Fibroblast of skin of scalp (primary cell): ENCODE results near the gene G6PD. TPM values are rescaled to one million over a fixed set of nuclear protein-coding genes. Genes with fewer than 3 reads are reported as not detected.
A peak's percentile ranks its signal among the peaks of the same experiment; 100 is the strongest.
"Not testable (repeated sequence)": the region's sequence is repeated elsewhere in the genome, so short reads cannot be mapped to it uniquely, and the experiment has no call there.

Experiments
- DNase-seq: peaks from one replicate; pipeline ENCODE4 v3.0.0-alpha.2; 2013
- polyA plus RNA-seq, 2 experiments: library from polyadenylated mRNA; unstranded; fragments of 120-200 nt; gene quantifications; one replicate each; pipeline ENCODE4 v1.2.1, GENCODE V29; 2013; ENCODE audit not compliant: insufficient read length in 2 of 2

G6PD gene
- polyA plus RNA-seq (2013, experiment 1 of 2; ENCODE audit: insufficient read length), result 158 TPM
- polyA plus RNA-seq (2013, experiment 2 of 2; ENCODE audit: insufficient read length), result 144 TPM

GRCh38 chrX:154546354-154547244, at the start of gene G6PD:
G6PD (minus strand) TSS chrX:154546846; CDS start chrX:154546155, 691 bp downstream.
- peak; percentile 72 for DNase-seq

- peak; percentile 7 for DNase-seq
Measured at GRCh38 chrX:154595559-154596249, 49.1 kb upstream of the G6PD start.

GRCh38 chrX:154594491-154594890, 47.8 kb upstream of the G6PD start:
- DNase-seq, result no peak

- DNase-seq, result no peak
Measured at GRCh38 chrX:154593201-154593600, 46.6 kb upstream of the G6PD start.

- DNase-seq, result no peak
Measured at GRCh38 chrX:154592505-154592904, 45.9 kb upstream of the G6PD start.

GRCh38 chrX:154590415-154590814, 43.8 kb upstream of the G6PD start:
- DNase-seq, result not testable (repeated sequence)

- DNase-seq, result not testable (repeated sequence)
Measured at GRCh38 chrX:154584585-154585183, 38.0 kb upstream of the G6PD start, which contains the start of gene CTAG1A. CTAG1A (plus strand) TSS chrX:154585133; CDS start chrX:154585207, 74 bp downstream.

- not testable (repeated sequence) for DNase-seq
Measured at GRCh38 chrX:154582994-154583393, 36.3 kb upstream of the G6PD start.

- DNase-seq, result not testable (repeated sequence)
Measured at GRCh38 chrX:154575076-154575475, 28.4 kb upstream of the G6PD start.

GRCh38 chrX:154573061-154573460, 26.4 kb upstream of the G6PD start:
- not testable (repeated sequence) for DNase-seq

GRCh38 chrX:154570361-154570760, 23.7 kb upstream of the G6PD start:
- not testable (repeated sequence) for DNase-seq

GRCh38 chrX:154562295-154562694, 15.6 kb upstream of the G6PD start:
- not testable (repeated sequence) for DNase-seq

GRCh38 chrX:154560326-154560725, 13.7 kb upstream of the G6PD start:
- DNase-seq, result not testable (repeated sequence)

GRCh38 chrX:154558896-154559295, 12.2 kb upstream of the G6PD start:
- DNase-seq, result not testable (repeated sequence)

GRCh38 chrX:154558060-154558690, 11.5 kb upstream of the G6PD start:
- not testable (repeated sequence) for DNase-seq

- not testable (repeated sequence) for DNase-seq
Measured at GRCh38 chrX:154552112-154552806, 5.6 kb upstream of the G6PD start.

- DNase-seq, result no peak
Measured at GRCh38 chrX:154549766-154550165, 3.1 kb upstream of the G6PD start.

- DNase-seq, result no peak
Measured at GRCh38 chrX:154548028-154548316, 1.3 kb upstream of the G6PD start.

- DNase-seq, result peak; percentile 93
Measured at GRCh38 chrX:154547245-154548027, 790 bp upstream of the G6PD start, which contains the start of gene IKBKG. IKBKG (plus strand) TSS chrX:154547620; CDS start chrX:154552003, 4,383 bp downstream.

- no peak for DNase-seq
Measured at GRCh38 chrX:154545673-154546274, 872 bp downstream of the G6PD start.
